GM12872 (cell line): Measurements from ENCODE around the gene PALLD.

Experiments
- TF ChIP-seq, protein P1 (sequence below): IDR thresholded peaks from 3 replicates; pipeline ENCODE4 v1.5.1; 2011; ENCODE audit warnings: low read depth, mild to moderate bottlenecking, low read length, moderate library complexity; ENCODE audit not compliant: insufficient read depth

The PALLD gene

DNA sequence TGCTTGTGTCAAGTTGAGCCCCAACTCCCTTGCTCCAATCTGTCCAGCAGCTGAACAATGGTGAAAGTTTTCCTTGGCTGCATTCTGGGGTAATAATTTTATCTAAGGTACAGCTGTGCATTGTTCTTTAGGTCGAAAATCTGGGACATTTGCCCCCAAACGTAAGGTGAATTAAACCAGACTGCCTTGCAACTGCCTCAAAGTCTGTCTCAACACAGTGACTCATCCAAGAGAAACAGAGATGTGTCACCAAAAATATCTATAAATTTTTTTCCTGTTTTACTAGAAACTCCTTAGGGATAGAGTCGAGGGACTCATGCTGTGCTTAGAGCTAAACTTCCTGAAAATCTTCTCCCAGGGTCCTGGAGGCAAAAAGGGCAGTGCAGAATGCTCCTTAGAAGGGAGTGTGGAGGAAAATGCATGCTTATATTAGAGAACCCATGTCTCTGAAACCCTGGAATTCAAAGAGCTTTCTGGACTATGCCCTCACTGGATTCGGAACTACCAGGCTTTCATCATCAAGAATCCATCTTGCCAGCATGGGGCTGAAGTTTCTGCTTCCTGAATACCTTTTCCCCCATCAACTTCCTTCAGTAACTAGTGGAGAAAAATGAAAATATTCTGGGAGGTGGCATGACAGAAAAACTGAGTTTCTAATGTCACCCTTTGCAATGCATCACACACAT, 115.7 kb downstream of the PALLD start:
- TF ChIP-seq, protein P1, sequence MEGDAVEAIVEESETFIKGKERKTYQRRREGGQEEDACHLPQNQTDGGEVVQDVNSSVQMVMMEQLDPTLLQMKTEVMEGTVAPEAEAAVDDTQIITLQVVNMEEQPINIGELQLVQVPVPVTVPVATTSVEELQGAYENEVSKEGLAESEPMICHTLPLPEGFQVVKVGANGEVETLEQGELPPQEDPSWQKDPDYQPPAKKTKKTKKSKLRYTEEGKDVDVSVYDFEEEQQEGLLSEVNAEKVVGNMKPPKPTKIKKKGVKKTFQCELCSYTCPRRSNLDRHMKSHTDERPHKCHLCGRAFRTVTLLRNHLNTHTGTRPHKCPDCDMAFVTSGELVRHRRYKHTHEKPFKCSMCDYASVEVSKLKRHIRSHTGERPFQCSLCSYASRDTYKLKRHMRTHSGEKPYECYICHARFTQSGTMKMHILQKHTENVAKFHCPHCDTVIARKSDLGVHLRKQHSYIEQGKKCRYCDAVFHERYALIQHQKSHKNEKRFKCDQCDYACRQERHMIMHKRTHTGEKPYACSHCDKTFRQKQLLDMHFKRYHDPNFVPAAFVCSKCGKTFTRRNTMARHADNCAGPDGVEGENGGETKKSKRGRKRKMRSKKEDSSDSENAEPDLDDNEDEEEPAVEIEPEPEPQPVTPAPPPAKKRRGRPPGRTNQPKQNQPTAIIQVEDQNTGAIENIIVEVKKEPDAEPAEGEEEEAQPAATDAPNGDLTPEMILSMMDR, result no peak

DNA sequence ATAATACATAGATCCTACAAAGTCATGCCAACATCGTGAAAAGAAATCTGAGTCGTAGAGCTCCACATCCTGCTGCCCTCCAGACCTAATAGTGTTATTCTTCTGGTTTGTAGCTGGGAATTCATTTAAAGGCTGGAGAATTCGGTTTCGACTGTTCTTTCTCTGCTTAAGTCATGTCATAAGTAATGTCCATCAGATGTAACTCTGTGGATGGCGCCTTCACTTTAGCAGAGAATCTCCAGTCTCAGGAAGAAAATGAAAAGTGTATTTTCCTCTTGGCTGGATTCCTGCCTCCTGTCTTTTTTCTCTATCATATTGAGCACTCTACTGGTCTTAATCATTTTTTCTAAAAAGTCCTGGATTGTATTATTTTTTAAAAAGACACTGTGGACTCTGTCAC, 117.0 kb downstream of the PALLD start:
- TF ChIP-seq, protein P1, result no peak

DNA sequence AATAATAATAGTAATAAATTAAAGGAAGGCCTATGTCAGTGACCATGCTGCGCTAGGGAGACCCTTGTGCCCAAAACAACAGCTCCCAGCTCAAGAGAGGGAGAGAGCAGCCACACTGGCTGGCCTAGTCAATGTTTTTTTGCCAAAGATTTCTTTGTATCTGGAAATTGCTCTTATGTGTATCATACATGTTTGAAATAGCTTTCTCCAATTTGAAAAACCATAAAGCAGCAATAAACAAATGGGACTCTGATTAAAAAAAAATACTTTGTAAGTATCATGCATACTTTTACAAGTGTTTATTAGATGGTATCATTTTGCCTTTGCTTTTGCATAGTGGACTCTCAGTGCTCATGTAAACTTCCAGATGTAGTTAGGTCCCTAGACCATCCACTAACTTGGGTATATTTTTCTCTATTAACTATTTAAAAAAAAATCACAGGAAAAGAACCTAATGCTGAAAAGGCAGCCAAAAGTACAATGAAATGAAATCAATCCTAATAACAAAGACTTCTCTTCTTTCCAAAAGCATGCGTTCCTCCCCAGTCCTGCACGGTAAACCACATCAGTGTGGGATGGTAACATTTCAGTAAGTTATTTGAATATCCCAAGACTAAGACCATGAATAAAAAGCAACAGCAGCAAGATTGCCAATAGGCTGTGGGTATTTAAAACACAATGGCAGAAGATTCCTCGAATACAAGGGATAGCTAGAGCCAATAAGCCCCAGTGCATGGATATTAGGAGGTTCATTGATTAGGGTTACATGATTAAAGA, 117.6 kb downstream of the PALLD start:
- TF ChIP-seq, protein P1, result no peak

DNA sequence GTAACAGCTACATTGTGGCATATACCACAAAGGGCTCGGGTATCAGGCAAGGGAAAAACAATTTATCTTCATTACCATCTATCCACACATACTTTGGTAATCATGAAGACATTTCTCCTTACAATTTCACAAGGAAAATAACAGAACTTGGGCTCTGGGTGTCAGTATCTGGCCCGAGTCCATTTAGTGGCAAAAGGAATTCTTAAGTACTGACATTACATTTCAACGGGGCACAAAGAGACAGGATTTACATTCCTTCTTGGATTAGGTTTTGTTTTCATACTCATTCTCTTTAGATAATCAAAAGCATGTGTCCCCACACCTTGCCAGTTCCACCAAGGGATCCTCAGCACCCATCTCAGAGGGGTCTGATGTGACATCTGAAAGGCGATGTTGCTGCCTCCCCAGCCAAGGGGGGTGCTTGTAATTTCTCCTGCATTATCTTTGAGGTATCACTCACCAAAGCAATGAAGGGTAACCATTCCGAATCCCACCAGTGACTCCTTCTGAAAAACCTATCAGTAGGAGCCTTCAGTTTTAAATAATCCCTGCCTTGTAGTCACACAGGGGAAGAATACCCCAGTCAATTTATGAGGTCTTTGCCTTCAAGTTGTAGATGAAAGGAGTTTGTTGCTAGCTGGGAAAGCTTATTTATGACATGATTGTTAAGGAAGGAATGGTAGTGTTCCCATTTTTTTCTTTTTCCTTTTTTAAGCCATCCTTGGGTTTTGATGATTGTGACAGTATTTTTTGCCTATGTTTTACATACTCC, 118.6 kb downstream of the PALLD start:
- TF ChIP-seq, protein P1, result no peak

DNA sequence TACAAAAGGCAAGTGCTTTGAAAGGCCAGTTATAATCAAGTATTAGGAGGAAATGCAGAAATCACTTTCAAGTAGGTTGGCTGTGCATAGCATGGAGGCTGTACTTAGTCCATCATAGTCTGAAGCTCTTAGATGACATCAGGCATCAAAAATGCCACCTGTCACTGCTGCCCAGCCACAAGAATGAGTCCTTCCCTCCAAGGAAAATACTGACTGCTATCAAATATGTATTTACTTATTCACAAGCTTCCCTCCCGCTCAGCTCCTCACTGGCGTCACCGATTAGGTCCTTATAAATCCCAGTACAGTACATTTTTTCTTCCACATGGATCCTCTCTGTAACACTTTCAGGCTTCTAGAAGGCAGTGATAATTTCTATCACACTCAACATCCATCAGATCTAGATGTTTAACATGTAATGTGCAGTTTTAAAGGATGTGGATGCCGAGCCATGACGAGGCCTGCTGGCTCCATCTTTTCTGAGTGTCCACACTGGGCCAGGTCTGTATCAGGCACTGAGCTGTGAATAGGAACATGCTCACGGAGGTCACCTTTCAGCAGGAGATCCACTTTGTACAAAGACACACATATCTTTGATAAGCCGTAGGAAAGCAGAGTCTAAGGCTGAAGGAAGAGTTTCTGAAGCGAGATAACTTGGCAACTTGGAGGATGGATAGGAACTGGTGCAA, 121.9 kb downstream of the PALLD start:
- TF ChIP-seq, protein P1, result no peak

DNA sequence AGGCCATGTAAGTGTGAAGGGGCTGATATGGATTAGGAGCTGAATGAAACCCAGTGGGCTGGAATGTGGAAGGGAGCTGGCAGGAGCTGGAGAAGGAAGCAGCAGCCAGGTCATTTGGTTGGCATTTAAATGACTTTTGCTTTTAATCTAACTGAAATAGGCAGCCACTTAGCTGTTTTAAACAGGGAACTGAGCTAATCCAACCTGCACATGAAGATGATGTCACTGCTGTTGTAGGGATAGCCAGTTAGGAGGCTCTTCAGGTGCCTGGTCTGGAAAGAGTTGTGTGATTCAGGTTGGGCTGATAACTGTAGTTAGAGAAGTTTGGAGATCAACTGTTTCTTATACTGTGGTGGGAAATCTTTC, 122.4 kb downstream of the PALLD start:
- TF ChIP-seq, protein P1, result no peak
